ENCODE data around the gene TP53RK. TPM values are rescaled to one million over a fixed set of nuclear protein-coding genes. Genes with fewer than 3 reads are reported as not detected.

Gene TP53RK
- total and polyA plus RNA-seq, 2 of the 13 experiments (the other 11 are each of a cell fraction or from before 2014, with no cell fraction given): 12.9 to 25.5 TPM

GRCh38 chr20:46689082-46689753 is at the start of gene TP53RK (continued):
- TF ChIP-seq ZHX1 (CRISPR knock-in tag; IDR thresholded peaks at IDR 0.05; ENCODE audit: low read depth) (peak; percentile 51; the same call in 1 of the 2 replicates), ZBTB8A (CRISPR knock-in tag; IDR thresholded peaks at IDR 0.05; ENCODE audit: borderline replicate concordance, low read depth) (peak; percentile 75), GFI1 (CRISPR knock-in tag; IDR thresholded peaks at IDR 0.05; ENCODE audit: borderline replicate concordance) (peak; percentile 83), ZBTB7A (CRISPR knock-in tag; IDR thresholded peaks at IDR 0.05) (peak; percentile 44; the same call in 1 of the 2 replicates), ZNF563 (CRISPR knock-in tag; IDR thresholded peaks at IDR 0.05) (peak; percentile 95), SIN3A (IDR thresholded peaks at IDR 0.05; ENCODE audit: borderline replicate concordance, low read depth, low read length) (peak; percentile 89; the same call in 1 of the 2 replicates), AGO2 (optimal IDR thresholded peaks at IDR 0.05; ENCODE audit: low read depth, low read length) (peak; percentile 95), RELA (CRISPR knock-in tag; IDR thresholded peaks at IDR 0.05) (no peak), MLX (CRISPR knock-in tag; IDR thresholded peaks at IDR 0.05) (no peak), CAMTA2 (CRISPR knock-in tag; IDR thresholded peaks at IDR 0.05; ENCODE audit: borderline replicate concordance) (no peak; the same call in 1 of the 2 replicates), FUBP1 (CRISPR knock-in tag; IDR thresholded peaks at IDR 0.05; ENCODE audit: borderline replicate concordance) (0 out of 2 replicates have a peak, but pooled peaks have one; percentile 97), SRY (CRISPR knock-in tag; IDR thresholded peaks at IDR 0.05) (peak; percentile 97; the same call in 1 of the 2 replicates), REST (IDR thresholded peaks at IDR 0.05; ENCODE audit: borderline replicate concordance in 1 of 2, low read depth in 1 of 2, low read length in 2 of 2) (no peak), ARID3A (IDR thresholded peaks at IDR 0.05; ENCODE audit: low read depth, low read length) (no peak), RXRB (CRISPR knock-in tag; IDR thresholded peaks at IDR 0.05; ENCODE audit: borderline replicate concordance) (peak; percentile 47; the same call in 1 of the 2 replicates), PAWR (CRISPR knock-in tag; IDR thresholded peaks at IDR 0.05; ENCODE audit: borderline replicate concordance) (no peak; the same call in 1 of the 2 replicates), MLLT10 (CRISPR knock-in tag; IDR thresholded peaks at IDR 0.05) (no peak), GATAD2A (CRISPR knock-in tag; IDR thresholded peaks at IDR 0.05) (peak; percentile 75)

Measured in HepG2 (cell line).